Large intestine (tissue), 3 donors: ENCODE results near the gene CD248. TPM values are rescaled to one million over a fixed set of nuclear protein-coding genes. Genes with fewer than 3 reads are reported as not detected.

Experiments used
- DNase-seq, 2 donors: peaks; one replicate each; pipeline versions ENCODE4 v3.0.0 to v3.0.0-alpha.2; 2013
- H3K27ac ChIP-seq: one replicate; pipeline ENCODE4 v1.5.1; 2013; ENCODE audit warnings: low read length
- H3K27me3 ChIP-seq: 2 replicates; pipeline ENCODE4 v1.6.1; 2013; ENCODE audit warnings: low read length; ENCODE audit not compliant: control insufficient read depth, insufficient read depth
- H3K36me3 ChIP-seq: 2 replicates; pipeline ENCODE4 v1.6.1; 2013; ENCODE audit warnings: low read length; ENCODE audit not compliant: control insufficient read depth, insufficient read depth
- H3K4me1 ChIP-seq: one replicate; pipeline ENCODE4 v1.6.1; 2013; ENCODE audit warnings: low read length; ENCODE audit not compliant: control insufficient read depth, insufficient read depth
- H3K4me3 ChIP-seq: one replicate; pipeline ENCODE4 v1.5.1; 2013; ENCODE audit warnings: low read length
- H3K9me3 ChIP-seq: one replicate; pipeline ENCODE4 v1.6.1; 2013; ENCODE audit warnings: mild to moderate bottlenecking, low read depth, low read length, moderate library complexity; ENCODE audit not compliant: control insufficient read depth
- WGBS: methylation state at CpG from one replicate; pipeline ENCODE4 v1.1.5; 2013; ENCODE audit warnings: low lambda C conversion rate; ENCODE audit not compliant: insufficient coverage; 5-methylcytosine and 5-hydroxymethylcytosine counted together
- polyA plus RNA-seq: library from polyadenylated mRNA; unstranded; fragments of 120-200 nt; gene quantifications from one replicate; pipeline ENCODE4 v1.2.1, GENCODE V29; 2013

CD248 gene
- polyA plus RNA-seq, 1 donor, result 24.6 TPM

- H3K27me3 ChIP-seq, result peaks cover 52% of the 10 kb centered on the region
- peaks cover 13% of the 10 kb centered on the region for H3K4me1 ChIP-seq
- H3K4me3 ChIP-seq, result no peak overlapping the region
- WGBS, result 100% methylated on average over 1 of the region's 30 CpGs
- no peak overlapping the region for H3K27ac ChIP-seq
- H3K9me3 ChIP-seq, result peaks cover 4% of the 10 kb centered on the region
- no peak for DNase-seq
- H3K36me3 ChIP-seq, result no peaks in the 10 kb centered on the region
Measured at GRCh38 chr11:66293777-66294625, 22.8 kb downstream of the CD248 start.

- peaks cover 4% of the 10 kb centered on the region for H3K9me3 ChIP-seq
- no peaks in the 10 kb centered on the region for H3K36me3 ChIP-seq
- no peak for DNase-seq
- H3K27me3 ChIP-seq, result peaks cover 51% of the 10 kb centered on the region
- H3K27ac ChIP-seq, result no peak overlapping the region
- peaks cover 13% of the 10 kb centered on the region for H3K4me1 ChIP-seq
- no CpG with 5 or more reads among the region's 4 CpGs for WGBS
- no peak overlapping the region for H3K4me3 ChIP-seq
Measured at GRCh38 chr11:66293352-66293751, 23.5 kb downstream of the CD248 start.

- Histone ChIP-seq H3K36me3 (peaks cover 2% of the 10 kb centered on the region), H3K4me1 (peaks cover 19% of the 10 kb centered on the region), H3K9me3 (peaks cover 4% of the 10 kb centered on the region), H3K27me3 (peaks cover 45% of the 10 kb centered on the region), H3K4me3 (no peak overlapping the region), H3K27ac (no peak overlapping the region)
- no CpG with 5 or more reads among the region's 17 CpGs for WGBS
- no peak for DNase-seq
Measured at GRCh38 chr11:66292543-66293332, 24.1 kb downstream of the CD248 start.

- Histone ChIP-seq H3K27me3 (peaks cover 39% of the 10 kb centered on the region), H3K27ac (no peak within 1 kb of the TSS), H3K4me1 (peaks cover 25% of the 10 kb centered on the region), H3K9me3 (peaks cover 4% of the 10 kb centered on the region), H3K4me3 (peak within 1 kb of the TSS; percentile 19), H3K36me3 (peaks cover 9% of the 10 kb centered on the region)
- no peak for DNase-seq
- no CpG with 5 or more reads among the region's 95 CpGs for WGBS
Measured at GRCh38 chr11:66291706-66292542, 24.9 kb downstream of the CD248 start, which contains the start of gene TMEM151A. TMEM151A (plus strand) TSS chr11:66291894; CDS start chr11:66292014, 120 bp downstream.

GRCh38 chr11:66291303-66291705 lies 25.5 kb downstream of the CD248 start:
- DNase-seq, result no peak
- peaks cover 38% of the 10 kb centered on the region for H3K27me3 ChIP-seq
- H3K27ac ChIP-seq, result no peak overlapping the region
- H3K4me3 ChIP-seq, result no peak overlapping the region
- H3K36me3 ChIP-seq, result peaks cover 12% of the 10 kb centered on the region
- peaks cover 4% of the 10 kb centered on the region for H3K9me3 ChIP-seq
- peaks cover 28% of the 10 kb centered on the region for H3K4me1 ChIP-seq
- no CpG with 5 or more reads among the region's 16 CpGs for WGBS

GRCh38 chr11:66290330-66290621 lies 26.6 kb downstream of the CD248 start:
- H3K4me3 ChIP-seq, result no peak overlapping the region
- H3K4me1 ChIP-seq, result peaks cover 28% of the 10 kb centered on the region
- no peak overlapping the region for H3K27ac ChIP-seq
- H3K9me3 ChIP-seq, result peaks cover 4% of the 10 kb centered on the region
- WGBS, result no CpG with 5 or more reads among the region's 2 CpGs
- H3K36me3 ChIP-seq, result peaks cover 21% of the 10 kb centered on the region
- DNase-seq, result no peak
- H3K27me3 ChIP-seq, result peaks cover 33% of the 10 kb centered on the region

- no peak for DNase-seq
Measured at GRCh38 chr11:66289548-66290329, 27.1 kb downstream of the CD248 start.

GRCh38 chr11:66288671-66289547 lies 27.9 kb downstream of the CD248 start, which contains the start of gene YIF1A:
YIF1A (minus strand) TSS chr11:66289143; CDS start chr11:66288985, 158 bp downstream.
- Histone ChIP-seq H3K4me3 (peak within 1 kb of the TSS; percentile 76), H3K4me1 (peaks cover 28% of the 10 kb centered on the region), H3K27ac (peak within 1 kb of the TSS; percentile 97), H3K36me3 (peaks cover 35% of the 10 kb centered on the region), H3K27me3 (peaks cover 27% of the 10 kb centered on the region), H3K9me3 (no peaks in the 10 kb centered on the region)
- no CpG with 5 or more reads among the region's 87 CpGs for WGBS
- peak; percentile 100 for DNase-seq

More at GRCh38 chr11:66289548-66290329, 27.1 kb downstream of the CD248 start:
- WGBS, result no CpG with 5 or more reads among the region's 36 CpGs
- Histone ChIP-seq H3K36me3 (peaks cover 26% of the 10 kb centered on the region), H3K27me3 (peaks cover 33% of the 10 kb centered on the region), H3K9me3 (peaks cover 3% of the 10 kb centered on the region), H3K27ac (peak overlapping the region; percentile 97), H3K4me3 (peak overlapping the region; percentile 72), H3K4me1 (peaks cover 28% of the 10 kb centered on the region)
